HG03565 (cell line): ENCODE data around the gene CDCP2.

Experiments used
- ATAC-seq: cut with Tn5 transposase; IDR thresholded peaks from one replicate; pipeline ENCODE4 v1.9.1; 2021; ENCODE audit warnings: mild to moderate bottlenecking, moderate library complexity; ENCODE audit not compliant: unreplicated experiment

Gene CDCP2

GRCh38 chr1:54152696-54153095 lies at the start of gene CDCP2:
Gene CDCP2 (minus strand): TSS chr1:54153000. CDS start chr1:54152922, 78 bp downstream.
- ATAC-seq = no peak

GRCh38 chr1:54200519-54200997 lies 47.8 kb upstream of the CDCP2 start:
- no peak for ATAC-seq

- peak; percentile 86 for ATAC-seq
These were observed 47.1 kb upstream of the CDCP2 start, which contains the start of the genes CYB5RL and MRPL37 for GRCh38 chr1:54199765-54200518. Gene CYB5RL (minus strand): TSS chr1:54200030. CDS start chr1:54195616, 4,414 bp downstream. Gene MRPL37 (plus strand): TSS chr1:54200167. CDS start chr1:54200244, 77 bp downstream.

GRCh38 chr1:54199151-54199764 lies 46.5 kb upstream of the CDCP2 start:
- peak; percentile 2 for ATAC-seq

GRCh38 chr1:54193453-54193852 lies 40.7 kb upstream of the CDCP2 start:
- no peak for ATAC-seq

- no peak for ATAC-seq
These were observed 38.7 kb upstream of the CDCP2 start for GRCh38 chr1:54191525-54191924.

- ATAC-seq = no peak
These were observed 37.7 kb upstream of the CDCP2 start for GRCh38 chr1:54190526-54190925.

GRCh38 chr1:54188291-54188690 lies 35.5 kb upstream of the CDCP2 start:
- no peak for ATAC-seq

GRCh38 chr1:54186056-54186455 lies 33.3 kb upstream of the CDCP2 start:
- no peak for ATAC-seq

- ATAC-seq = no peak
These were observed 28.0 kb upstream of the CDCP2 start for GRCh38 chr1:54180701-54181360.

- ATAC-seq = no peak
These were observed 25.7 kb upstream of the CDCP2 start for GRCh38 chr1:54178296-54179070.

- ATAC-seq = no peak
These were observed 24.9 kb upstream of the CDCP2 start for GRCh38 chr1:54177726-54178125.

GRCh38 chr1:54176621-54177327 lies 24.0 kb upstream of the CDCP2 start:
- no peak for ATAC-seq

GRCh38 chr1:54174106-54174505 lies 21.3 kb upstream of the CDCP2 start:
- no peak for ATAC-seq

GRCh38 chr1:54173681-54174080 lies 20.9 kb upstream of the CDCP2 start:
- ATAC-seq = no peak

- ATAC-seq = no peak
These were observed 20.1 kb upstream of the CDCP2 start for GRCh38 chr1:54172614-54173599.

- ATAC-seq = no peak
These were observed 18.8 kb upstream of the CDCP2 start for GRCh38 chr1:54171606-54172005.

- ATAC-seq = no peak
These were observed 18.2 kb upstream of the CDCP2 start for GRCh38 chr1:54171016-54171415.

- ATAC-seq = no peak
These were observed 16.3 kb upstream of the CDCP2 start for GRCh38 chr1:54169068-54169467.
